OCI-LY1 (cell line): ENCODE results near the gene SLC43A3.

Experiments used
- H2AFZ ChIP-seq: fragments of 200-600 bp; sonication (generic), shearing (Covaris generic); 2 replicates; pipeline ENCODE4 v1.6.0; 2014; ENCODE audit warnings: antibody characterized with exemption, mild to moderate bottlenecking, low read length
- H3F3A ChIP-seq: fragments of 200-600 bp; sonication (generic), shearing (Covaris generic); 2 replicates; pipeline ENCODE4 v1.6.0; 2014; ENCODE audit warnings: mild to moderate bottlenecking, antibody characterized with exemption, low read length, moderate library complexity; ENCODE audit not compliant: insufficient read depth
- H3K27ac ChIP-seq: fragments of 200-600 bp; sonication (generic); 2 replicates; pipeline ENCODE4 v1.5.1; 2014; ENCODE audit warnings: low read length, mixed run types, mild to moderate bottlenecking, low read depth; ENCODE audit not compliant: poor library complexity, severe bottlenecking
- H3K27me3 ChIP-seq: fragments of 200-600 bp; sonication (generic); 2 replicates; pipeline ENCODE4 v1.6.0; 2014; ENCODE audit warnings: antibody characterized with exemption, mild to moderate bottlenecking, low read length, moderate library complexity; ENCODE audit not compliant: insufficient read depth
- H3K36me3 ChIP-seq: fragments of 200-600 bp; sonication (generic); 2 replicates; pipeline ENCODE4 v1.6.1; 2014; ENCODE audit warnings: mild to moderate bottlenecking, antibody characterized with exemption, low read length, moderate library complexity, mixed read lengths; ENCODE audit not compliant: insufficient read depth
- H3K4me1 ChIP-seq: fragments of 200-600 bp; sonication (generic); 2 replicates; pipeline ENCODE4 v1.5.1; 2014; ENCODE audit warnings: mild to moderate bottlenecking, low read length, moderate library complexity; ENCODE audit not compliant: insufficient read depth, severe bottlenecking
- H3K4me2 ChIP-seq: fragments of 200-600 bp; sonication (generic), shearing (Covaris generic); 2 replicates; pipeline ENCODE4 v1.6.1; 2014; ENCODE audit warnings: low read length
- H3K4me3 ChIP-seq: fragments of 200-600 bp; sonication (generic); 2 replicates; pipeline ENCODE4 v1.5.1; 2014; ENCODE audit warnings: low read length, low read depth, mild to moderate bottlenecking, mixed read lengths; ENCODE audit not compliant: poor library complexity, severe bottlenecking
- H3K79me2 ChIP-seq: fragments of 200-600 bp; shearing (Covaris generic); 2 replicates; pipeline ENCODE4 v1.6.1; 2016; ENCODE audit warnings: mixed run types, low read length, mixed read lengths; ENCODE audit not compliant: insufficient read depth
- H3K9ac ChIP-seq: fragments of 200-600 bp; sonication (generic), shearing (Covaris generic); 2 replicates; pipeline ENCODE4 v1.6.1; 2014; ENCODE audit warnings: mild to moderate bottlenecking, low read length, mixed read lengths
- H3K9me2 ChIP-seq: fragments of 200-600 bp; sonication (generic), shearing (Covaris generic); 2 replicates; pipeline ENCODE4 v1.6.1; 2014; ENCODE audit warnings: low read depth, mild to moderate bottlenecking, low read length, mixed read lengths
- H3K9me3 ChIP-seq: fragments of 200-600 bp; shearing (Covaris generic); 2 replicates; pipeline ENCODE4 v1.6.1; 2014; ENCODE audit warnings: low read length, mixed read lengths
- H4K20me1 ChIP-seq: fragments of 200-600 bp; sonication (generic), shearing (Covaris generic); 2 replicates; pipeline ENCODE4 v1.6.0; 2016; ENCODE audit warnings: mild to moderate bottlenecking, low read length; ENCODE audit not compliant: insufficient read depth
- EZH2 ChIP-seq: fragments of 200-600 bp; sonication (generic), shearing (Covaris generic); IDR thresholded peaks from 2 replicates; pipeline ENCODE4 v1.8.0; 2017; ENCODE audit warnings: borderline replicate concordance, mixed run types, mild to moderate bottlenecking, antibody characterized with exemption, low read length, moderate library complexity, mixed read lengths
- TF ChIP-seq, protein P1 (sequence below): fragments of 200-600 bp; sonication (generic), shearing (Covaris generic); IDR thresholded peaks from 2 replicates; pipeline ENCODE4 v1.5.1; 2017; ENCODE audit warnings: mild to moderate bottlenecking, antibody characterized with exemption, low read length, moderate library complexity, mixed read lengths

The SLC43A3 gene

DNA sequence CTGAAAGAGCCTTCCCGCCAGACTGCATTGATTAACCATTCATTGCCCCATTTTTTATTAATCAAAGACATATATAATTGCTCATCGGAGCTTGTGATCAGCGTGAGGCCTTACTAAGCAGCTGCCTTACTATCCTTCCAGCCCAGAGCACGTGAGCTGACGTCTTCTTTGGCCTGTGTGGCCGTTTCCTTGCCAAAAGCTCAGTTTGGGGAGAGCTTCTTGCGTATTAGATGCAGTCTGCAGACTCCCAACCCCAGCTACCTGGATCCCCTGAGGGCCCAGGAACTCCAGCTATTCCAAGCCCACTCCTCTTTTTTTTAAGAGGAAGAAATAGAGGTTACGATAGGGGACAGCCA, 784 bp upstream of the SLC43A3 start:
- Histone ChIP-seq H3K4me3 (no peak overlapping the region), H3K4me1 (peaks cover 37% of the 10 kb centered on the region), H3K9me3 (no peaks in the 10 kb centered on the region), H3K4me2 (no peak overlapping the region), H3K27me3 (no peaks in the 10 kb centered on the region), H3K79me2 (peaks cover 13% of the 10 kb centered on the region), H3K9ac (no peak overlapping the region; the same call in 1 of the 2 replicates), H3F3A (no peaks in the 10 kb centered on the region), H3K36me3 (peaks cover 35% of the 10 kb centered on the region), H2AFZ (no peak overlapping the region), H3K9me2 (no peaks in the 10 kb centered on the region), H4K20me1 (no peaks in the 10 kb centered on the region), H3K27ac (no peak overlapping the region)
- TF ChIP-seq, protein P1, sequence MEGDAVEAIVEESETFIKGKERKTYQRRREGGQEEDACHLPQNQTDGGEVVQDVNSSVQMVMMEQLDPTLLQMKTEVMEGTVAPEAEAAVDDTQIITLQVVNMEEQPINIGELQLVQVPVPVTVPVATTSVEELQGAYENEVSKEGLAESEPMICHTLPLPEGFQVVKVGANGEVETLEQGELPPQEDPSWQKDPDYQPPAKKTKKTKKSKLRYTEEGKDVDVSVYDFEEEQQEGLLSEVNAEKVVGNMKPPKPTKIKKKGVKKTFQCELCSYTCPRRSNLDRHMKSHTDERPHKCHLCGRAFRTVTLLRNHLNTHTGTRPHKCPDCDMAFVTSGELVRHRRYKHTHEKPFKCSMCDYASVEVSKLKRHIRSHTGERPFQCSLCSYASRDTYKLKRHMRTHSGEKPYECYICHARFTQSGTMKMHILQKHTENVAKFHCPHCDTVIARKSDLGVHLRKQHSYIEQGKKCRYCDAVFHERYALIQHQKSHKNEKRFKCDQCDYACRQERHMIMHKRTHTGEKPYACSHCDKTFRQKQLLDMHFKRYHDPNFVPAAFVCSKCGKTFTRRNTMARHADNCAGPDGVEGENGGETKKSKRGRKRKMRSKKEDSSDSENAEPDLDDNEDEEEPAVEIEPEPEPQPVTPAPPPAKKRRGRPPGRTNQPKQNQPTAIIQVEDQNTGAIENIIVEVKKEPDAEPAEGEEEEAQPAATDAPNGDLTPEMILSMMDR: no peak
- TF ChIP-seq EZH2: no peak

DNA sequence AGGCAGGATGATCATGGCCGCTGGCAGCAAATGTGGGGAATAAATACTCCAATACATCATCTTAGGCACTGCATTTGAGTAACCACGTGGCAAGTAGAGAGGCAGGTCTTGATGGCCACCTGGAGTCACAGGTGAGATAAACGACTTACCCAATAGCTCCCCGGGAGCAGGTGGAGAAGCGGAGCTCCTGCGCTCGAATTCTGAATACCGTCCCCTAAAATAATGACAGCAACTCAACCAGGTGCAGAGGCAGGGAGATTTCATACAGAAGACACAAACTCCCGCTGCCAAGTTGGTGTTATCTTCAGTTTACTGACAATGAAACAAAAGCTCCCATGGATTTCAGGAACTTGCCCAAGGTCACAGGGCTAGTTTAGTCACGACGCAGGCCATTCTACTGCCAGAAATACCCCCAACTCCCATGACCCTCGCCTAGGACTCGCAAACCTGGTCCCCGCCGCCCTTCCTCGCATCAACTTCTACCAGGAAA, 437 bp downstream of the SLC43A3 start:
- TF ChIP-seq, protein P1: no peak
- no peak for TF ChIP-seq EZH2
- peaks cover 37% of the 10 kb centered on the region for H3K4me1 ChIP-seq
- H3K27me3 ChIP-seq: no peaks in the 10 kb centered on the region
- H3K27ac ChIP-seq: peak overlapping the region; percentile 73
- peak overlapping the region; percentile 87 for H3K4me3 ChIP-seq
- no peaks in the 10 kb centered on the region for H3F3A ChIP-seq
- H2AFZ ChIP-seq: no peak overlapping the region
- H3K4me2 ChIP-seq: peak overlapping the region; percentile 79
- H3K9ac ChIP-seq: peak overlapping the region; percentile 94
- H3K79me2 ChIP-seq: peaks cover 13% of the 10 kb centered on the region
- no peaks in the 10 kb centered on the region for H4K20me1 ChIP-seq
- H3K9me2 ChIP-seq: no peaks in the 10 kb centered on the region
- H3K36me3 ChIP-seq: peaks cover 47% of the 10 kb centered on the region
- no peaks in the 10 kb centered on the region for H3K9me3 ChIP-seq

DNA sequence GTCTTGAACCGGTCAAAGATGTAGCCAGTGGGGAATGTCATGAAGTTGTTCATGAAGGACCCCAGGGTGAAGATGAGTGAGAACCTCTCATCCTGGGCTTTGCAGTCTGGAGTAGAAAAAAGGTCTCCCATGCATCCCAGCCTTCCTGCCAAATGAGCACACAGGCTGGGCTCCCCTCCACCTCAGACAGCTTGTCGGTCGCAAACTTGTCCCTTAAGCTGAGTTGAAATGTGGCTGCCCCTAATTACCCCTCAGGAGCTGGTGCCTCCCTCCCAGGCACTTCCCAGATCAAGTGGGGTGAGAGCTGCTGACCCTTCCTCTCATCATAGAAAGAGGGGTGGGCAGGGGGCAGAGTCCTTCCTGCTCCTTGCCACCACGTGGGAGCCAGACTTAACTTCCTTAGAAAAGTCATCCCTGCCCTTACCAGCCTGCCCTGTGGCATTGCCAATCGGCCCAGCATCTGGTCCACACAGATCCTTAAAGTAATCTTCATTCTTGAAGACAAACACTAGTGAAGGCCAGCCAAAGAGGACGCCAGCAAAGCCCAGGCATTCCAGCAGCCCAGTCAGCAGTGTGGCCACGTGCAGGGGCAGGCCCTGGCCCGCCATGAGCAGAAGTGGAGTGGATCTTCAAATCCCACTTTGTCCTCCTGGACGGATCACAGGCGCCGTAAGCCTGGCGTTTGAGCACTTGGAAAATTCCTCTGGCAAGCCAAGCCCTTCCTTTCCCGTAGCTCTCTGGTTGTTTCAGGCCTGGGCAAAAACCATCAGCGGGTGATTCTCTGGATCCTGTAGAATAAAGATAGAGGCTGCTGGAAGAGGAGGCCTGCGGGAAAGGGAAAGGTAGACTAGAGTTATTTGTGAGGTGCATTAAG, 1.1 kb downstream of the SLC43A3 start:
- Histone ChIP-seq H4K20me1 (no peaks in the 10 kb centered on the region), H3K27me3 (no peaks in the 10 kb centered on the region), H3K27ac (peak overlapping the region; percentile 73), H2AFZ (no peak overlapping the region), H3K36me3 (peaks cover 54% of the 10 kb centered on the region), H3K4me2 (peak overlapping the region; percentile 79), H3F3A (no peaks in the 10 kb centered on the region), H3K4me1 (peaks cover 37% of the 10 kb centered on the region), H3K9ac (peak overlapping the region; percentile 94), H3K9me3 (no peaks in the 10 kb centered on the region), H3K79me2 (peaks cover 13% of the 10 kb centered on the region), H3K4me3 (peak overlapping the region; percentile 87), H3K9me2 (no peaks in the 10 kb centered on the region)
- TF ChIP-seq, protein P1: no peak
- no peak for TF ChIP-seq EZH2
